Neural progenitor cell (in vitro differentiated cells): ENCODE results near the gene ZNF225. TPM values are rescaled to one million over a fixed set of nuclear protein-coding genes. Genes with fewer than 3 reads are reported as not detected.

Experiments
- DNase-seq: peaks from one replicate; pipeline ENCODE4 v3.0.0-alpha.2; 2016; ENCODE audit warnings: low spot score
- H2AFZ ChIP-seq: fragments of 200-600 bp; sonication (generic); replicated peaks from 2 replicates; pipeline ENCODE4 v1.6.1; 2016; ENCODE audit warnings: antibody characterized with exemption
- H3F3A ChIP-seq: fragments of 200-600 bp; sonication (generic); 2 replicates; pipeline ENCODE4 v1.6.1; 2016; ENCODE audit warnings: antibody characterized with exemption, low read depth
- H3K27ac ChIP-seq: fragments of 200-600 bp; sonication (generic); 2 replicates; pipeline ENCODE4 v1.5.1; 2016; ENCODE audit warnings: mild to moderate bottlenecking
- H3K27me3 ChIP-seq: fragments of 200-600 bp; sonication (generic); 2 replicates; pipeline ENCODE4 v1.6.1; 2016; ENCODE audit warnings: mild to moderate bottlenecking, moderate library complexity
- H3K36me3 ChIP-seq: fragments of 200-600 bp; sonication (generic); 2 replicates; pipeline ENCODE4 v1.5.1; 2016
- H3K4me1 ChIP-seq: fragments of 200-600 bp; sonication (generic); 2 replicates; pipeline ENCODE4 v1.6.1; 2016; ENCODE audit warnings: mixed run types
- H3K4me2 ChIP-seq: fragments of 200-600 bp; sonication (generic); 2 replicates; pipeline ENCODE4 v1.6.1; 2016
- H3K4me3 ChIP-seq: fragments of 200-600 bp; sonication (generic); 2 replicates; pipeline ENCODE4 v1.5.1; 2016
- H3K79me2 ChIP-seq: fragments of 200-600 bp; sonication (generic); 2 replicates; pipeline ENCODE4 v1.6.1; 2016; ENCODE audit warnings: low read depth
- H3K9ac ChIP-seq: fragments of 200-600 bp; sonication (generic); 2 replicates; pipeline ENCODE4 v1.6.1; 2016
- H3K9me3 ChIP-seq: fragments of 200-600 bp; sonication (generic); 2 replicates; pipeline ENCODE4 v1.5.1; 2016; ENCODE audit warnings: low read depth
- H4K20me1 ChIP-seq: fragments of 200-600 bp; sonication (generic); 2 replicates; pipeline ENCODE4 v1.6.1; 2016; ENCODE audit warnings: low read depth
- H3K27ac Mint-ChIP-seq: 3 replicates; pipeline ENCODE4 v1.8.0; 2021; ENCODE audit warnings: mixed read lengths
- H3K27me3 Mint-ChIP-seq: 2 replicates; pipeline ENCODE4 v1.8.0; 2022; ENCODE audit warnings: low read depth, mild to moderate bottlenecking, inconsistent platforms, moderate library complexity, mixed read lengths; ENCODE audit not compliant: insufficient read depth
- H3K36me3 Mint-ChIP-seq: 3 replicates; pipeline ENCODE4 v1.8.0; 2021; ENCODE audit warnings: mixed read lengths
- H3K4me1 Mint-ChIP-seq: 3 replicates; pipeline ENCODE4 v1.8.0; 2021; ENCODE audit warnings: mixed read lengths
- H3K4me3 Mint-ChIP-seq: 3 replicates; pipeline ENCODE4 v1.8.0; 2021; ENCODE audit warnings: mild to moderate bottlenecking, moderate library complexity, mixed read lengths
- H3K9me3 Mint-ChIP-seq: 3 replicates; pipeline ENCODE4 v1.8.0; 2020; ENCODE audit warnings: mixed read lengths
- EZH2 ChIP-seq: fragments of 200-600 bp; sonication (generic); IDR thresholded peaks from 2 replicates; pipeline ENCODE4 v1.6.1; 2017; ENCODE audit warnings: antibody characterized with exemption, mild to moderate bottlenecking, moderate library complexity
- EZH2phosphoT487 ChIP-seq: fragments of 200-600 bp; sonication (generic); IDR thresholded peaks from 2 replicates; pipeline ENCODE4 v1.6.1; 2017; ENCODE audit warnings: antibody characterized with exemption
- total RNA-seq: library from RNA; depleted of rRNA; stranded (reverse); fragments of >200 nt; gene quantifications from 2 replicates; pipeline ENCODE4 v1.2.3, GENCODE V29; 2015; ENCODE audit warnings: low replicate concordance
- TF ChIP-seq, protein P1 (sequence below): fragments of 200-600 bp; sonication (generic); IDR thresholded peaks from 2 replicates; pipeline ENCODE4 v1.5.1; 2017; ENCODE audit warnings: antibody characterized with exemption, mild to moderate bottlenecking

Gene ZNF225
- total RNA-seq, 1 donor from 2014 or later: 11.2 TPM

DNA sequence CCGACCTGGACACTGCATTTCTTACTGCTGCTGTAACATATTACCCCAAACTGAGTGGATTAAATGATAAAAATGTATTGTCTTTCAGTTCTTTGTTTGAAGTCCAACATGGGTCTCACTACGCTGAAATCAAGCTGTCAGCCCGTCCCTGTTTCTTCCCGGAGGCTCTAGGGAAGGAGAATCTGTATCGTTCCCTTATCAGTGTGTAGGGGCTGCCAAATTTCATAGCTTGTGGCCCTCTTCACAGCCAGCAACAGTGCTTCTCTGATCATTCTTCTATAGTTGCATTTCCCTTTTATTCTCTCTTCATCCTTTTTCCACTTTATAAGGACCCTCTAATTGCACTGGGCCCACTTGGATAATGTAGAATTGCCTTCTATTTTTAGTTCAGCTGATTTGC is 38.3 kb downstream of the ZNF225 start:
- no peaks in the 10 kb centered on the region for H4K20me1 ChIP-seq
- H3K36me3 ChIP-seq: peaks cover 20% of the 10 kb centered on the region
- H3K4me1 Mint-ChIP-seq: no peaks in the 10 kb centered on the region
- no peaks in the 10 kb centered on the region for H3K9me3 ChIP-seq
- no peaks in the 10 kb centered on the region for H3K4me1 ChIP-seq
- H3K27ac ChIP-seq: no peak overlapping the region
- H3K27ac Mint-ChIP-seq: no peak overlapping the region
- no peaks in the 10 kb centered on the region for H3F3A ChIP-seq
- TF ChIP-seq EZH2phosphoT487 (no peak), EZH2 (no peak)
- TF ChIP-seq, protein P1, sequence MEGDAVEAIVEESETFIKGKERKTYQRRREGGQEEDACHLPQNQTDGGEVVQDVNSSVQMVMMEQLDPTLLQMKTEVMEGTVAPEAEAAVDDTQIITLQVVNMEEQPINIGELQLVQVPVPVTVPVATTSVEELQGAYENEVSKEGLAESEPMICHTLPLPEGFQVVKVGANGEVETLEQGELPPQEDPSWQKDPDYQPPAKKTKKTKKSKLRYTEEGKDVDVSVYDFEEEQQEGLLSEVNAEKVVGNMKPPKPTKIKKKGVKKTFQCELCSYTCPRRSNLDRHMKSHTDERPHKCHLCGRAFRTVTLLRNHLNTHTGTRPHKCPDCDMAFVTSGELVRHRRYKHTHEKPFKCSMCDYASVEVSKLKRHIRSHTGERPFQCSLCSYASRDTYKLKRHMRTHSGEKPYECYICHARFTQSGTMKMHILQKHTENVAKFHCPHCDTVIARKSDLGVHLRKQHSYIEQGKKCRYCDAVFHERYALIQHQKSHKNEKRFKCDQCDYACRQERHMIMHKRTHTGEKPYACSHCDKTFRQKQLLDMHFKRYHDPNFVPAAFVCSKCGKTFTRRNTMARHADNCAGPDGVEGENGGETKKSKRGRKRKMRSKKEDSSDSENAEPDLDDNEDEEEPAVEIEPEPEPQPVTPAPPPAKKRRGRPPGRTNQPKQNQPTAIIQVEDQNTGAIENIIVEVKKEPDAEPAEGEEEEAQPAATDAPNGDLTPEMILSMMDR: no peak
- no peak overlapping the region for H3K4me2 ChIP-seq
- no peak overlapping the region for H3K4me3 Mint-ChIP-seq
- H3K27me3 ChIP-seq: no peaks in the 10 kb centered on the region
- DNase-seq: no peak
- H3K4me3 ChIP-seq: no peak overlapping the region
- H3K9me3 Mint-ChIP-seq: peaks cover 8% of the 10 kb centered on the region
- no peak overlapping the region for H2AFZ ChIP-seq
- H3K9ac ChIP-seq: no peak overlapping the region
- H3K36me3 Mint-ChIP-seq: peaks cover 49% of the 10 kb centered on the region
- no peaks in the 10 kb centered on the region for H3K27me3 Mint-ChIP-seq
- no peaks in the 10 kb centered on the region for H3K79me2 ChIP-seq

DNA sequence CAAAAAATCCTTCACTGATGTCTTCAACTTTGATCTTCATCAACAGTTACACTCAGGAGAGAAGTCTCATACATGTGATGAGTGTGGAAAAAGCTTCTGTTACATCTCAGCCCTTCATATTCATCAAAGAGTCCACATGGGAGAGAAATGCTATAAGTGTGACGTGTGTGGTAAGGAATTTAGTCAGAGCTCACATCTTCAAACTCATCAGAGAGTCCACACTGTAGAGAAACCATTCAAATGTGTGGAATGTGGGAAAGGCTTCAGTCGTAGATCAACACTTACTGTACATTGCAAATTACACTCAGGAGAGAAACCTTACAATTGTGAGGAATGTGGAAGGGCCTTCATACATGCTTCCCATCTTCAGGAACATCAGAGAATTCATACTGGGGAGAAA is 43.3 kb downstream of the ZNF225 start:
- Mint-ChIP-seq H3K9me3 (peaks cover 33% of the 10 kb centered on the region), H3K36me3 (peaks cover 53% of the 10 kb centered on the region), H3K27ac (no peak overlapping the region), H3K4me1 (no peaks in the 10 kb centered on the region), H3K27me3 (peaks cover 4% of the 10 kb centered on the region), H3K4me3 (no peak overlapping the region)
- no peak overlapping the region for H3K9ac ChIP-seq
- no peak overlapping the region for H3K4me2 ChIP-seq
- H3K27ac ChIP-seq: no peak overlapping the region
- H3K27me3 ChIP-seq: no peaks in the 10 kb centered on the region
- no peaks in the 10 kb centered on the region for H4K20me1 ChIP-seq
- H2AFZ ChIP-seq: no peak overlapping the region
- H3K79me2 ChIP-seq: no peaks in the 10 kb centered on the region
- TF ChIP-seq EZH2 (no peak), EZH2phosphoT487 (no peak)
- H3K36me3 ChIP-seq: peaks cover 36% of the 10 kb centered on the region
- no peak for DNase-seq
- no peaks in the 10 kb centered on the region for H3K9me3 ChIP-seq
- H3F3A ChIP-seq: no peaks in the 10 kb centered on the region
- H3K4me1 ChIP-seq: no peaks in the 10 kb centered on the region
- no peak overlapping the region for H3K4me3 ChIP-seq

DNA sequence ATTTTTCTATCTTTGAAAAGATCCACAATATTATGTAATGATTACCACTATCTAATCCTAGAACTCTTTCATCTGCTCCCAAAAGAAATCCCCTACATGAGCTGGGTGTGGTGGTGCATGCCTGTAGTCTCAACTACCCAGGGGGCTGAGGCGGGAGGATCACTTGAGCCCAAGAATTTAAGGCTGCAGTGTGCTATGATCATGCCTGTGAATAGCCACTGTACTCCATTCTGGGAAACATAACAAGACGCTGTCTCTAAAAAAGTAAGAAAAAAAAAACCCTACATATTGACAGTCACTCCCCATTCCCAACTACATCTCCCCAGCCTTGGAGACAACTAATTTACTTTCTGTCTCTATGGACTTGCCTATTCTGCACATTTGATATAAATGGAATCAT is 50.6 kb downstream of the ZNF225 start:
- peaks cover 21% of the 10 kb centered on the region for H3K9me3 Mint-ChIP-seq
- Histone ChIP-seq H3F3A (no peaks in the 10 kb centered on the region), H4K20me1 (no peaks in the 10 kb centered on the region), H2AFZ (no peak overlapping the region), H3K36me3 (peaks cover 11% of the 10 kb centered on the region), H3K4me2 (no peak overlapping the region), H3K4me1 (peaks cover 9% of the 10 kb centered on the region), H3K9me3 (no peaks in the 10 kb centered on the region), H3K79me2 (peaks cover 36% of the 10 kb centered on the region), H3K27ac (no peak overlapping the region), H3K27me3 (no peaks in the 10 kb centered on the region), H3K9ac (no peak overlapping the region), H3K4me3 (no peak overlapping the region)
- TF ChIP-seq, protein P1: no peak
- TF ChIP-seq EZH2: no peak
- TF ChIP-seq EZH2phosphoT487: no peak
- no peak for DNase-seq
- H3K27ac Mint-ChIP-seq: no peak overlapping the region
- H3K36me3 Mint-ChIP-seq: peaks cover 25% of the 10 kb centered on the region
- no peaks in the 10 kb centered on the region for H3K27me3 Mint-ChIP-seq
- H3K4me3 Mint-ChIP-seq: no peak overlapping the region
- H3K4me1 Mint-ChIP-seq: peaks cover 24% of the 10 kb centered on the region

DNA sequence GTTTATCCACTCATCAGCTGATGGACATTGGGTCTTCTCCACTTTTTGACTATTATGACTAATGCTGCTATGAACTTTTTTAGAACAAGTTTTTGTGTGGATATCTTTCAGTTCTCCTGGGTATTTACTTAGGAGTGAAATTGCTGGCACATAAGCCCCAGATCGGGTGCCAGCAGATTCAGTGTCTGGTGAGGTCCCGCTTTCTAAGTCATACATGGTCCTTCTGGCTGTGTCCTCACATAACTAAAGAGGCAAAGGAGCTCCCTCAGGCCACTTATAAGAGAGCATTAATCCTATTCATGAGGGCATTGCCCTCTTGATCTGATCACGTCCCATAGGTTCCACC is 51.1 kb downstream of the ZNF225 start:
- Histone ChIP-seq H4K20me1 (no peaks in the 10 kb centered on the region), H3K4me1 (peaks cover 9% of the 10 kb centered on the region), H3K9me3 (no peaks in the 10 kb centered on the region), H3K36me3 (peaks cover 11% of the 10 kb centered on the region), H3F3A (no peaks in the 10 kb centered on the region), H3K27ac (no peak overlapping the region), H2AFZ (peak overlapping the region; percentile 91), H3K9ac (no peak overlapping the region), H3K4me3 (peak overlapping the region; percentile 80), H3K27me3 (no peaks in the 10 kb centered on the region), H3K4me2 (peak overlapping the region; percentile 71), H3K79me2 (peaks cover 41% of the 10 kb centered on the region)
- TF ChIP-seq EZH2: no peak
- no peak for TF ChIP-seq EZH2phosphoT487
- TF ChIP-seq, protein P1: no peak
- Mint-ChIP-seq H3K36me3 (peaks cover 27% of the 10 kb centered on the region), H3K4me3 (peak overlapping the region; percentile 99), H3K27ac (peak overlapping the region; percentile 98), H3K4me1 (peaks cover 24% of the 10 kb centered on the region), H3K9me3 (peaks cover 21% of the 10 kb centered on the region), H3K27me3 (no peaks in the 10 kb centered on the region)
- peak; percentile 2 for DNase-seq
